Large intestine (tissue), 3 donors: ENCODE measurements around the gene OIP5. TPM values are rescaled to one million over a fixed set of nuclear protein-coding genes. Genes with fewer than 3 reads are reported as not detected.
"Not testable (repeated sequence)": the region's sequence is repeated elsewhere in the genome, so short reads cannot be mapped to it uniquely, and the experiment has no call there.

ENCODE experiments used
- DNase-seq, 2 donors: peaks; one replicate each; pipeline versions ENCODE4 v3.0.0 to v3.0.0-alpha.2; 2013
- H3K27ac ChIP-seq: one replicate; pipeline ENCODE4 v1.5.1; 2013; ENCODE audit warnings: low read length
- H3K27me3 ChIP-seq: 2 replicates; pipeline ENCODE4 v1.6.1; 2013; ENCODE audit warnings: low read length; ENCODE audit not compliant: control insufficient read depth, insufficient read depth
- H3K36me3 ChIP-seq: 2 replicates; pipeline ENCODE4 v1.6.1; 2013; ENCODE audit warnings: low read length; ENCODE audit not compliant: control insufficient read depth, insufficient read depth
- H3K4me1 ChIP-seq: one replicate; pipeline ENCODE4 v1.6.1; 2013; ENCODE audit warnings: low read length; ENCODE audit not compliant: control insufficient read depth, insufficient read depth
- H3K4me3 ChIP-seq: one replicate; pipeline ENCODE4 v1.5.1; 2013; ENCODE audit warnings: low read length
- H3K9me3 ChIP-seq: one replicate; pipeline ENCODE4 v1.6.1; 2013; ENCODE audit warnings: mild to moderate bottlenecking, low read depth, low read length, moderate library complexity; ENCODE audit not compliant: control insufficient read depth
- WGBS: methylation state at CpG from one replicate; pipeline ENCODE4 v1.1.5; 2013; ENCODE audit warnings: low lambda C conversion rate; ENCODE audit not compliant: insufficient coverage; 5-methylcytosine and 5-hydroxymethylcytosine counted together
- polyA plus RNA-seq: library from polyadenylated mRNA; unstranded; fragments of 120-200 nt; gene quantifications from one replicate; pipeline ENCODE4 v1.2.1, GENCODE V29; 2013

The OIP5 gene
- polyA plus RNA-seq, 1 donor = 6.0 TPM

- Histone ChIP-seq H3K27ac (no peak overlapping the region), H3K4me1 (no peaks in the 10 kb centered on the region), H3K9me3 (no peaks in the 10 kb centered on the region), H3K4me3 (no peak overlapping the region), H3K36me3 (peaks cover 6% of the 10 kb centered on the region), H3K27me3 (no peaks in the 10 kb centered on the region)
- no CpG with 5 or more reads among the region's 5 CpGs for WGBS
- DNase-seq = no peak
Observed at GRCh38 chr15:41307679-41308078, 24.7 kb downstream of the OIP5 start.

GRCh38 chr15:41304149-41304770 is 28.1 kb downstream of the OIP5 start:
- H3K4me3 ChIP-seq = no peak overlapping the region
- no peaks in the 10 kb centered on the region for H3K27me3 ChIP-seq
- no peaks in the 10 kb centered on the region for H3K4me1 ChIP-seq
- WGBS = 100% methylated on average over 1 of the region's 3 CpGs
- no peak for DNase-seq
- H3K36me3 ChIP-seq = peaks cover 11% of the 10 kb centered on the region
- H3K9me3 ChIP-seq = no peaks in the 10 kb centered on the region
- H3K27ac ChIP-seq = no peak overlapping the region

DNA sequence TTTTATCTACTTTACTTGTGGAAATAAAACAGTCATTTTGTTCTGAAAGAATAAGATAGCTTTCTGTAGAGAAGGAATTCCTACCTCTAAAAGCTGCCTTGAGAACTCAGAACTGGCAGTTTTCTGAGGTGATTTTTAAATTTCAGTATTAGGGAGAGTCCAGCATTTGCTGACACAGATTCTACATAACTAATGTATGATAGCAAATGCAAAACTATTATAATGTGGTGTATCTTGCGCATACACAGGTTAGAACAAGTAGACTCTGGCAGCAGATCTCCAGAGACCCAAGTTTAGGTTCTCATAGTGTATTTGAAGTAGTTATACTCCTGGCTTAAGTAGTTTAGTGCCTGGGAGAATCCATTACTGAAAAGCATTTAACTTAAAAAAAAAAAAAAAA is 30.8 kb downstream of the OIP5 start:
- Histone ChIP-seq H3K36me3 (peaks cover 18% of the 10 kb centered on the region), H3K4me3 (no peak overlapping the region), H3K27ac (no peak overlapping the region), H3K4me1 (no peaks in the 10 kb centered on the region), H3K9me3 (no peaks in the 10 kb centered on the region), H3K27me3 (no peaks in the 10 kb centered on the region)
- DNase-seq = no peak
- no CpG with 5 or more reads among the region's 1 CpG for WGBS

DNA sequence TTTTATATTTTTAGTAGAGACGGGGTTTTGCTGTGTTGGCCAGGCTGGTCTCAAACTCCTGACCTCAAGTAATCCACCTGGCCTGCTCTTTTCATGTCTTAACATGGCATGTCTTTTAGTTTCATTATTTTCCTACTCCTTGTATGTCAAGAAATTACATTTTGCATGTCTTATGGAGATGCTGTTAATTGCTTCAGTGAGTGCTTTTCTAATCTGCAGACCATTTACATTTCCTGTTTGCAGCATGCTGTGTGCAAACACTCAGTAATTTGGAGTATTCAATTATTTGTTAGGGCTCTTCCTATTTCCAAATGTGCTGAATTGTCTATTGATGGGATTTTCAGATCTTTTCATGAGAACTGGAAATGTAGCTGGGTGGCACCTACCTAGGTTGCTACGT is 31.3 kb downstream of the OIP5 start:
- DNase-seq, H3K27ac ChIP-seq, H3K27me3 ChIP-seq, H3K4me3 ChIP-seq, H3K9me3 ChIP-seq, H3K4me1 ChIP-seq: not testable (repeated sequence)
- no CpG with 5 or more reads among the region's 2 CpGs for WGBS
- peaks cover 18% of the 10 kb centered on the region for H3K36me3 ChIP-seq

- Histone ChIP-seq H3K27ac (no peak overlapping the region), H3K4me1 (no peaks in the 10 kb centered on the region)
- WGBS = 86% methylated on average over 1 of the region's 1 CpG
Observed at GRCh38 chr15:41292521-41292920, 39.9 kb downstream of the OIP5 start.

GRCh38 chr15:41291065-41291631 is 41.2 kb downstream of the OIP5 start:
- WGBS = 67% methylated on average over 1 of the region's 9 CpGs
- peaks cover 45% of the 10 kb centered on the region for H3K36me3 ChIP-seq
- DNase-seq = no peak
- H3K9me3 ChIP-seq = no peaks in the 10 kb centered on the region
- no peak overlapping the region for H3K4me3 ChIP-seq
- no peaks in the 10 kb centered on the region for H3K27me3 ChIP-seq
- H3K27ac ChIP-seq = no peak overlapping the region
- no peaks in the 10 kb centered on the region for H3K4me1 ChIP-seq

More at GRCh38 chr15:41292521-41292920, 39.9 kb downstream of the OIP5 start:
- Histone ChIP-seq H3K4me3 (no peak overlapping the region), H3K27me3 (no peaks in the 10 kb centered on the region), H3K36me3 (peaks cover 36% of the 10 kb centered on the region), H3K9me3 (no peaks in the 10 kb centered on the region)
- DNase-seq = no peak

DNA sequence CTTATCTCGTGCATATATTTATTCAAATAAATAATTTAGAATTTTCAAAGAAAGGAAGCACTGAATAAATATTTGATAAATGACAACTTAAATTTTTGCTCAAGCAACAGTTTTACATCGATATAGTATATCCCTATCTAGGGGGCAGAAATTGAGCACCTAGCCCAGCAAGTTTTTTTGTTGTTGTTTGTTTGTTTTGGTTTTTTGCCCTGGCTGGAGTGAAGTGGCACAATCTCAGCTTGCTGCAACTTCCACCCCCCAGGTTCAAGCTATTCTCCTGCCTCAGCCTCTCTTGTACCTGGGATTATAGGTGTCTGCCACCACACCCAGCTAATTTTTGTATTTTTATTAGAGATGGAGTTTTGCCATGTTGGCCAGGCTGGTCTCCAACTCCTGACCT is 42.4 kb downstream of the OIP5 start:
- peaks cover 2% of the 10 kb centered on the region for H3K4me1 ChIP-seq
- H3K27me3 ChIP-seq = no peaks in the 10 kb centered on the region
- no peaks in the 10 kb centered on the region for H3K9me3 ChIP-seq
- no CpG with 5 or more reads among the region's 2 CpGs for WGBS
- no peak overlapping the region for H3K27ac ChIP-seq
- no peak overlapping the region for H3K4me3 ChIP-seq
- H3K36me3 ChIP-seq = peaks cover 53% of the 10 kb centered on the region
- DNase-seq = no peak

DNA sequence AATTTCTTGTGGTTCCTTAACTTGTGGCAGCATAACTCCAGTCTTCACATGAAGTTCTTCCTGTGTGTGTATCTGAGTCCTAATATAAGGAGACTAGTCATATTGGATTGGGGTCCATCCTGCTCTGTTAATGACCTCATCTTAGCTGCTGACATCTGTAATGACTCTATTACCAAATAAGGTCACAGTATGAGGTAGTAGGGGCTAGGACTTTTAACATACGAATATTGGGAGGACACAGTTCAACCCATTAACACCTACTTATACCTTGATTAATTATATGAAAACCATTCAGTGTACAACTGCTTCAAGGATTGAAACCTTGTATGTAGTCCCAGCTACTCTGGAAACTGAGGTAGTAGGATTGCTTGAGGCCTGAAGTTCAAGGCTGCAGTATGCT is 43.9 kb downstream of the OIP5 start:
- Histone ChIP-seq H3K27me3 (no peaks in the 10 kb centered on the region), H3K36me3 (peaks cover 53% of the 10 kb centered on the region), H3K27ac (no peak overlapping the region), H3K9me3 (no peaks in the 10 kb centered on the region), H3K4me3 (no peak overlapping the region), H3K4me1 (peaks cover 2% of the 10 kb centered on the region)
- DNase-seq = no peak
- WGBS = no CpG with 5 or more reads among the region's 1 CpG

DNA sequence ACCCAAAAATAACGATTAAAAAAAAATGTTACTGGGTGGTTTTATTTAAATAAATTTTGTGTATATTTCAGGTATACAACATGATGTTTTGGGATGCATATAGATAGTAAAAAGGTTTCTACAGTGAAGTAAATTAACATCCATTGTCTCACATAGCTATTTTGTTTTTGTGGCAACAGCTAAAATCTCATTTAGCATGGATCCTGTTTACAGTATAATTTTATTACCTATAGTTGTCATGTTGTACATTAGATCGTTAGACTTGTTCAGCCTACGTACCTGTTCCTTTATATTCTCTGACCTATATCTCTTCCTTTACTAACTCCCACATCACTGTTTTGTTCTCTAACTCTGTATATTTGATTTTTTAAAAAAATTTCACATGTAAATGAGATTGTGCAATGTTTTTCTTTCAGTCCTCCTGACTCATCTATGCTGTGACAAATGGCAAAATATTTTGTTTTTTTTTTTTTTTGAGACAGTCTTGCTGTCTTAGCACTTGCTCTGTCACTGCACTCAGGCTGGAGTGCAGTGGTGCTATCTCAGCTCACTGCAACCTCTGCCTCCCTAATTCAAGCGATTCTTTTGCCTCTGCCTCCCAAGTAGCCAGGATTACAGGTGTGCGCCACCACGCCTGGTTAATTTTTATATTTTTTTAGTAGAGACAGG is 45.6 kb downstream of the OIP5 start:
- no peak overlapping the region for H3K4me3 ChIP-seq
- peaks cover 7% of the 10 kb centered on the region for H3K4me1 ChIP-seq
- H3K36me3 ChIP-seq = peaks cover 51% of the 10 kb centered on the region
- no peak overlapping the region for H3K27ac ChIP-seq
- DNase-seq = no peak
- H3K9me3 ChIP-seq = no peaks in the 10 kb centered on the region
- H3K27me3 ChIP-seq = no peaks in the 10 kb centered on the region
- WGBS = 97% methylated on average over 5 of the region's 6 CpGs

GRCh38 chr15:41285285-41285684 is 47.1 kb downstream of the OIP5 start:
- Histone ChIP-seq H3K27me3 (no peaks in the 10 kb centered on the region), H3K9me3 (no peaks in the 10 kb centered on the region), H3K27ac (peak overlapping the region; percentile 93), H3K4me1 (peaks cover 7% of the 10 kb centered on the region), H3K4me3 (peak overlapping the region; percentile 83), H3K36me3 (peaks cover 39% of the 10 kb centered on the region)
- WGBS = no CpG with 5 or more reads among the region's 7 CpGs
- DNase-seq = peak in 1 of 2 donors; percentile 18
